Upper lobe of right lung (tissue), 1 donor: Measurements from ENCODE around the gene ODC1. TPM values are rescaled to one million over a fixed set of nuclear protein-coding genes. Genes with fewer than 3 reads are reported as not detected.

Experiments
- ATAC-seq: fragments of 200-7000 bp; cut with Tn5 transposase; one replicate; pipeline ENCODE4 v1.9.1; 2020; ENCODE audit warnings: mild to moderate bottlenecking, moderate library complexity
- DNase-seq: peaks from one replicate; pipeline ENCODE4 v3.0.0-alpha.2; 2020
- H3K27ac ChIP-seq: fragments of 200-600 bp; one replicate; pipeline ENCODE4 v1.8.0; 2022
- H3K27me3 ChIP-seq: fragments of 200-600 bp; one replicate; pipeline ENCODE4 v1.8.0; 2022; ENCODE audit warnings: mild to moderate bottlenecking
- H3K36me3 ChIP-seq: fragments of 200-600 bp; one replicate; pipeline ENCODE4 v1.8.0; 2022
- H3K4me1 ChIP-seq: fragments of 200-600 bp; one replicate; pipeline ENCODE4 v1.8.0; 2022
- H3K4me3 ChIP-seq: fragments of 200-600 bp; one replicate; pipeline ENCODE4 v1.8.0; 2022; ENCODE audit warnings: mild to moderate bottlenecking
- H3K9me3 ChIP-seq: fragments of 200-600 bp; one replicate; pipeline ENCODE4 v1.8.0; 2022
- intact Hi-C: fragments of 100-400 bp; cut with DNase I; formaldehyde crosslinking; loops from one replicate; pipeline ENCODE4 v1.11.0; 2022
- total RNA-seq: library from RNA; stranded (reverse); fragmentation: NEBNext Ultra II Directional; extraction: Animal tissue kit (Norgen Biotek cat#: 25700); gene quantifications from one replicate; pipeline ENCODE4 v1.2.1, GENCODE V29; 2021
- TF ChIP-seq, protein P1 (sequence below): fragments of 200-600 bp; IDR thresholded peaks from one replicate; pipeline ENCODE4 v1.8.0; 2022; ENCODE audit warnings: antibody characterized with exemption
- donor health status: DM: no; HTN: yes; CAD: no; lungs with severe emphysema.

The ODC1 gene
- total RNA-seq, 1 donor from 2014 or later, result 50.9 TPM

DNA sequence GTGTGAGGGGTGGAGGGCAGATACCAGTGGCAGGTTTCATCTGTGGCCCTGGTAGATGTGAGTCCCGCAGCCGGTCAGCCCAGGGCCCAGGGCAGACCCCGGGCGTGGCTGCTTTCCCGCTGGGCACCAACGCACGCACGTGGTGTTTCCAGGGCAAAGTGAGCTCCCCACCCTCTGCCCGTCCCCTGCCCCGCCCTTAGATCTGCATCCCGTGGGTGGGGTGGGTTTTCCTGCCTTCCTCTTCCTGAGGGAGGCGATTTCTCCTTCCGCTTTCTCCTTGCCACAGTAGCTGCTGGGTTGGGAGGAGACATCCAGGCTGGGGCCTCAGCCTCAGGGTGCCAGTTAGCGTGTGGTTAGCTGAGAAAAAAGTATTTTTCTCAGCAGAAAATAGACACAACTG lies 49.6 kb downstream of the ODC1 start:
- TF ChIP-seq, protein P1, sequence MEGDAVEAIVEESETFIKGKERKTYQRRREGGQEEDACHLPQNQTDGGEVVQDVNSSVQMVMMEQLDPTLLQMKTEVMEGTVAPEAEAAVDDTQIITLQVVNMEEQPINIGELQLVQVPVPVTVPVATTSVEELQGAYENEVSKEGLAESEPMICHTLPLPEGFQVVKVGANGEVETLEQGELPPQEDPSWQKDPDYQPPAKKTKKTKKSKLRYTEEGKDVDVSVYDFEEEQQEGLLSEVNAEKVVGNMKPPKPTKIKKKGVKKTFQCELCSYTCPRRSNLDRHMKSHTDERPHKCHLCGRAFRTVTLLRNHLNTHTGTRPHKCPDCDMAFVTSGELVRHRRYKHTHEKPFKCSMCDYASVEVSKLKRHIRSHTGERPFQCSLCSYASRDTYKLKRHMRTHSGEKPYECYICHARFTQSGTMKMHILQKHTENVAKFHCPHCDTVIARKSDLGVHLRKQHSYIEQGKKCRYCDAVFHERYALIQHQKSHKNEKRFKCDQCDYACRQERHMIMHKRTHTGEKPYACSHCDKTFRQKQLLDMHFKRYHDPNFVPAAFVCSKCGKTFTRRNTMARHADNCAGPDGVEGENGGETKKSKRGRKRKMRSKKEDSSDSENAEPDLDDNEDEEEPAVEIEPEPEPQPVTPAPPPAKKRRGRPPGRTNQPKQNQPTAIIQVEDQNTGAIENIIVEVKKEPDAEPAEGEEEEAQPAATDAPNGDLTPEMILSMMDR, result no peak
- peaks cover 58% of the 10 kb centered on the region for H3K4me1 ChIP-seq
- peak overlapping the region; percentile 56 for H3K27ac ChIP-seq
- H3K36me3 ChIP-seq, result peaks cover 6% of the 10 kb centered on the region
- ATAC-seq (peak; percentile 68), DNase-seq (peak; percentile 88)
- H3K9me3 ChIP-seq, result no peaks in the 10 kb centered on the region
- intact Hi-C loops, result no loop called here
- H3K4me3 ChIP-seq, result no peak overlapping the region
- H3K27me3 ChIP-seq, result no peaks in the 10 kb centered on the region

DNA sequence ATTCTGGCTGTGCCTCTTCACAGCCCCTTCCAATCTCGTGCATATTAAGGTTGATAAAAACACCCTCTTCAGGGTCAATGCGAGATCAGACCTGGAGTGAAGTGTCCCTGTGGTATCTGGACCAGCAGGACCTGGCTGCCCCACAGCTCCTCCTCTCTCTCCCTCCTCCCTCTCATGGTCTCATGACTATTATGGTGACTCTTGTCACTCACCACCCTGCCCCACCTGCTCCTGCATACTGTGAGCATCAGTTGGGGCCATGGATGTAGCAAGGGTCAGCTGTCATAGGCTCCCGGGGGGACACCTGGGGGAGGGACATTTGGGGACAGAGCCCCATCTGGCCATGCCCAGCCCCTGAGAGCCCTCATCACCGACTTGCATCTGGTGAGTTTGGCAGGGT lies 50.2 kb downstream of the ODC1 start:
- TF ChIP-seq, protein P1, result no peak
- Histone ChIP-seq H3K9me3 (no peaks in the 10 kb centered on the region), H3K4me3 (no peak overlapping the region), H3K4me1 (peaks cover 64% of the 10 kb centered on the region), H3K36me3 (peaks cover 6% of the 10 kb centered on the region), H3K27ac (peak overlapping the region; percentile 56), H3K27me3 (no peaks in the 10 kb centered on the region)
- peak; percentile 31 for ATAC-seq
- DNase-seq, result no peak
- intact Hi-C loops, result no loop called here

DNA sequence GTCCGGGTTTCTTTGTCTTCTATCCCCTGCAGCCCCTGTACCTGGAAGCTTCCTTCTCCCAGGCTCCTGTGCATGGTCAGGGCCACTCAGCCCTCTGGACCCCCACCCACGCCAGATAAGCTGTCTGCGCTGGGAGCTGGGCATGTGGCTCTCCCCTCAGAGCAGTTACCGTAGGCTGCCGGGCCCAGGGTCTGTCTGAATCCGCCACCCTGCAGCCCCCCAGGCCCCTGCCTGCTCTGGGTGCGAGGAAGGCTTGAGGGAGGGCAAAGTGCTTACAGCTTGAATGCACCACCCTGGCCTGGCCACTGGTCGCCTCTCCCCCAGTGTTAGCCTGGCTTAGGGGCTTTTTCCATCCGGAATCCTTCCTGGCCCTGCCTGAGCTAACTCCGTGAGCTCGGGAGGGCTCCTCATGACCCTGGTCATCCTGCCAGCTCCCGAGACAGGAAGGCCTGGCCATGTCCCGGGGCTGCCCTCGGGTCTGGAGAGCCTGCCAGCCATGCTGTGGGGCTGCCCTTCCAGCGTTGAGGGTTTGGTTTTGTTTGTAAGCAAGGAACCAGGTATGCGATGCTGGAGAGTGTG lies 50.7 kb downstream of the ODC1 start:
- TF ChIP-seq, protein P1, result no peak
- DNase-seq (no peak), ATAC-seq (no peak)
- H3K27me3 ChIP-seq, result no peaks in the 10 kb centered on the region
- no peak overlapping the region for H3K4me3 ChIP-seq
- H3K36me3 ChIP-seq, result peaks cover 6% of the 10 kb centered on the region
- intact Hi-C loops, result no loop called here
- peaks cover 64% of the 10 kb centered on the region for H3K4me1 ChIP-seq
- H3K27ac ChIP-seq, result peak overlapping the region; percentile 56
- no peaks in the 10 kb centered on the region for H3K9me3 ChIP-seq

DNA sequence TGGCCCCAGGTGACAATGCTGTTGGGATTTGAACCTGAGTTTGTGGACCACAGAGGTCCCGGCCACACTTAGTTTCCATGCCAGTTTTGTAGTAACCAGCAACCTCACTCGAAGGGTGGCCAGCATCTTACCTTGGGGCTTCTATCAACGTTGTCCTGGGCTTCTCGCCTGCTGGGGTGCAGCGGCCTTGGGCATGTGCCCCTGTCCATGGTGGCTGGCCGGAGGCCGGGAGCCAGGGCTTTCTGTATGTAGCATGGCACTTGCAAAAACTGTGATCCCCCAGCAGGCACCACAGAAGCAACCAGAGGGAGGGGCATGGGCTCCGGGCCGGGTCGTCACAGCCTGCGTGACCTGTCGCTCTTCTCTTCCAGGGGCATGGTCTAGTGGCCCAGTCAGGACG lies 51.7 kb downstream of the ODC1 start:
- no peak overlapping the region for H3K27ac ChIP-seq
- intact Hi-C loops, result no loop called here

DNA sequence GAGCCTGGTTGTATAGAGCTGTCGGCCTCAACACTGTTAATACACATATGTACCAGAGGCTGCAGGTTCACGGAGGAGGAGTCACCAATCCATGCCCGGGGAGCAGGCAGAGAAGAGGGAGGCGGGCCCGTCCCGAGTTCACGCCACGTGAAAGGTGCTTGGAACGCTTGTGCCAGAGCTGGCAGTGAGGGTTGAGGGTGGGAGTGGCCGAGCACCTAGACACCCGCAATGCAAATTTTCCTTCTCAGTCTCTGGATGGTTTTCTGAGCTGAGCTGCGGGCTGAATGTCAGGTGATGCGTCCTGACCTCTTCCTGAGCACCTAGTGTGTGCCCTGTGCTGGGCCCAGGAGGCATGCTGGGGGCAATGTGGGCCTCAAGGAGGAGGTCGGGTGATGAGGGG lies 52.2 kb downstream of the ODC1 start:
- ATAC-seq (peak; percentile 76), DNase-seq (peak; percentile 89)
- H3K27me3 ChIP-seq, result no peaks in the 10 kb centered on the region
- H3K4me1 ChIP-seq, result peaks cover 62% of the 10 kb centered on the region
- no peak overlapping the region for H3K27ac ChIP-seq
- TF ChIP-seq, protein P1, result no peak
- intact Hi-C loops, result no loop called here
- H3K4me3 ChIP-seq, result no peak overlapping the region
- H3K36me3 ChIP-seq, result peaks cover 3% of the 10 kb centered on the region
- no peaks in the 10 kb centered on the region for H3K9me3 ChIP-seq

More for the DNA sequence above, 51.7 kb downstream of the ODC1 start:
- no peak overlapping the region for H3K4me3 ChIP-seq
- H3K36me3 ChIP-seq, result peaks cover 6% of the 10 kb centered on the region
- H3K4me1 ChIP-seq, result peaks cover 63% of the 10 kb centered on the region
- ATAC-seq, result no peak
- DNase-seq, result no peak
- TF ChIP-seq, protein P1, result no peak
- H3K27me3 ChIP-seq, result no peaks in the 10 kb centered on the region
- H3K9me3 ChIP-seq, result no peaks in the 10 kb centered on the region

DNA sequence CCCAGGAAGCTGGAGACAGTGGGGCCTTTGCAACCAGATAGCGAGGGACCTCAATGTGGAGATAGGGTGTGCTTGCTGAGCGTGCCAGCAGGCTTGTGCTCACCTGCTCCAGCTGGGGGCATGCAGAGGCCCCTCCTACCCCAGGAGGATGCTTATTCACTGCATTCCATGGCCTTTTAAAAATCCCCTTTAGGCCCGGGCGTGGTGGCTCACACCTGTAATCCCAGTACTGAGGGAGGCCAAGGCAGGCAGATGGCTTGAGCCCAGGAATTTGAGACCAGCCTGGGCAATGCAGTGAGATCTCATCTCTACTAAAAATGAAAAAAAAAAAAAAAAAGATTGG lies 54.5 kb downstream of the ODC1 start:
- no peak overlapping the region for H3K4me3 ChIP-seq
- H3K9me3 ChIP-seq, result no peaks in the 10 kb centered on the region
- DNase-seq, result no peak
- no peaks in the 10 kb centered on the region for H3K36me3 ChIP-seq
- TF ChIP-seq, protein P1, result no peak
- ATAC-seq, result no peak
- H3K27ac ChIP-seq, result peak overlapping the region; percentile 40
- H3K4me1 ChIP-seq, result peaks cover 65% of the 10 kb centered on the region
- intact Hi-C loops, result no loop called here
- H3K27me3 ChIP-seq, result no peaks in the 10 kb centered on the region
